HepG2 (cell line): Measurements from ENCODE around the gene CTDP1. TPM values are rescaled to one million over a fixed set of nuclear protein-coding genes. Genes with fewer than 3 reads are reported as not detected.
A peak's percentile ranks its signal among the peaks of the same experiment; 100 is the strongest.

Source experiments
- FOSL2 ChIP-seq: sonication (generic); formaldehyde crosslinking; IDR thresholded peaks from 2 replicates; pipeline ENCODE4 v1.4.0; 2020; ENCODE audit warnings: missing genetic modification reagents
- GMEB1 ChIP-seq: sonication (generic); formaldehyde crosslinking; IDR thresholded peaks from 2 replicates; pipeline ENCODE4 v1.5.1; 2020; ENCODE audit warnings: missing genetic modification reagents, mild to moderate bottlenecking, borderline replicate concordance
- HDAC1 ChIP-seq: sonication (generic); formaldehyde crosslinking; IDR thresholded peaks from 2 replicates; pipeline ENCODE4 v1.5.1; 2020; ENCODE audit warnings: mild to moderate bottlenecking, missing genetic modification reagents
- HOXD1 ChIP-seq: sonication (generic); formaldehyde crosslinking; IDR thresholded peaks from 2 replicates; pipeline ENCODE4 v1.5.0; 2020; ENCODE audit warnings: missing genetic modification reagents
- KLF16 ChIP-seq, 2 experiments: sonication (generic) in 1 of 2; formaldehyde crosslinking in 1 of 2; IDR thresholded peaks; 2 replicates each; pipeline versions ENCODE4 v1.6.1 to v1.8.0; 2016 to 2023; ENCODE audit warnings: missing genetic modification reagents in 2 of 2, missing compliant biosample characterization in 1 of 2
- MAFF ChIP-seq: IDR thresholded peaks from 2 replicates; pipeline ENCODE4 v1.6.1; 2011; ENCODE audit warnings: low read depth, low read length, improper control_type of control experiment
- NCOA2 ChIP-seq: sonication (generic); formaldehyde crosslinking; IDR thresholded peaks from 2 replicates; pipeline ENCODE4 v1.8.0; 2022; ENCODE audit warnings: inconsistent platforms
- NCOR1 ChIP-seq: fragments of 200-600 bp; sonication (generic); IDR thresholded peaks from 2 replicates; pipeline ENCODE4 v1.7.0; 2017; ENCODE audit warnings: antibody characterized with exemption, low read length, borderline replicate concordance
- NR2F6 ChIP-seq, 2 experiments: IDR thresholded peaks; 2 replicates each; pipeline ENCODE4 v1.6.1; 2016; ENCODE audit warnings: antibody characterized with exemption in 1 of 2, mild to moderate bottlenecking in 1 of 2
- PAXIP1 ChIP-seq: sonication (generic); formaldehyde crosslinking; conservative IDR thresholded peaks from 2 replicates; pipeline ENCODE4 v1.4.0; 2020; ENCODE audit warnings: mild to moderate bottlenecking, missing genetic modification reagents, moderate library complexity
- PCBP2 ChIP-seq: fragments of 200-400 bp; formaldehyde crosslinking; optimal IDR thresholded peaks from 2 replicates; pipeline ENCODE3; 2018; ENCODE audit warnings: low read length, low read depth; ENCODE audit not compliant: poor library complexity, severe bottlenecking
- WIZ ChIP-seq: sonication (generic); formaldehyde crosslinking; IDR thresholded peaks from 2 replicates; pipeline ENCODE4 v1.5.1; 2020; ENCODE audit warnings: mild to moderate bottlenecking, missing genetic modification reagents
- ZBED4 ChIP-seq: sonication (generic); formaldehyde crosslinking; IDR thresholded peaks from 2 replicates; pipeline ENCODE4 v1.4.0; 2020; ENCODE audit warnings: missing genetic modification reagents, borderline replicate concordance
- ZKSCAN8 ChIP-seq: IDR thresholded peaks from 2 replicates; pipeline ENCODE4 v1.6.1; 2016; ENCODE audit warnings: borderline replicate concordance, missing genetic modification reagents, missing compliant biosample characterization
- ZNF431 ChIP-seq: sonication (generic); formaldehyde crosslinking; IDR thresholded peaks from 2 replicates; pipeline ENCODE4 v1.9.0; 2022; ENCODE audit warnings: missing genetic modification reagents, low read depth, mild to moderate bottlenecking, borderline replicate concordance
- ZNF563 ChIP-seq: sonication (generic); formaldehyde crosslinking; IDR thresholded peaks from 2 replicates; pipeline ENCODE4 v1.8.0; 2022; ENCODE audit warnings: mild to moderate bottlenecking, moderate library complexity, missing genetic modification reagents
- polyA plus RNA-seq, 8 experiments: library from polyadenylated mRNA; depleted of rRNA in 3 of 8; stranded (reverse) in 7 of 8; unstranded in 1 of 8; fragments of >200 nt; fragmentation: Illumina TruSeq in 4 of 8; extraction: Trizol in 4 of 8; gene quantifications; 2 replicates each; pipeline versions ENCODE4 v1.2.1 to v1.2.3, GENCODE V29; 2011 to 2016; ENCODE audit warnings: low read depth in 4 of 8, missing spikeins in 1 of 8, mixed read lengths in 1 of 8; ENCODE audit not compliant: insufficient read depth in 1 of 8
- total RNA-seq, 5 experiments: library from RNA; depleted of rRNA; stranded (reverse); fragments of >200 nt; fragmentation: Illumina TruSeq; extraction: Trizol; gene quantifications; 2 replicates each; pipeline ENCODE4 v1.2.3, GENCODE V29; 2016; ENCODE audit warnings: low read depth in 1 of 5

CTDP1 gene
- total and polyA plus RNA-seq, 2 of the 13 experiments (the other 11 are each of a cell fraction or from before 2014, with no cell fraction given), result 6.9 to 11.0 TPM

GRCh38 chr18:79790996-79791972, 111.7 kb downstream of the CTDP1 start (continued):
- peak; percentile 98 for TF ChIP-seq FOSL2 (CRISPR knock-in tag)
- peak in 1 of 2 experiments; percentile 79; a peak in 1 of 4 replicates for TF ChIP-seq KLF16 (CRISPR knock-in tag; IDR thresholded peaks at IDR 0.05)
- TF ChIP-seq WIZ, result no peak
- TF ChIP-seq ZKSCAN8 (CRISPR knock-in tag), result peak; percentile 78; the same call in 1 of the 2 replicates
- peak; percentile 91 for TF ChIP-seq NCOA2 (CRISPR knock-in tag)
- no peak for TF ChIP-seq PCBP2
- peak; percentile 47; the same call in 1 of the 2 replicates for TF ChIP-seq HDAC1 (CRISPR knock-in tag)
- TF ChIP-seq GMEB1 (CRISPR knock-in tag), result peak; percentile 28; the same call in 1 of the 2 replicates
- no peak for TF ChIP-seq ZBED4 (CRISPR knock-in tag)
- peak; percentile 38; the same call in 1 of the 2 replicates for TF ChIP-seq ZNF563 (CRISPR knock-in tag)
- no peak for TF ChIP-seq ZNF431
- peak; percentile 50 for TF ChIP-seq PAXIP1
- peak; percentile 64; the same call in 1 of the 2 replicates for TF ChIP-seq HOXD1 (CRISPR knock-in tag)
- no peak for TF ChIP-seq NCOR1
- no peak; the same call in 1 of the 2 replicates for TF ChIP-seq NR2F6 (IDR thresholded peaks at IDR 0.05)
- peak; percentile 71; the same call in 1 of the 2 replicates for TF ChIP-seq NR2F6 (CRISPR knock-in tag; IDR thresholded peaks at IDR 0.05)
- peak; percentile 48; the same call in 1 of the 2 replicates for TF ChIP-seq MAFF
